HCT116 (cell line): Measurements from ENCODE around the gene MRPL30. TPM values are rescaled to one million over a fixed set of nuclear protein-coding genes. Genes with fewer than 3 reads are reported as not detected.
A peak's percentile ranks its signal among the peaks of the same experiment; 100 is the strongest.

Experiments used
- ATAC-seq: fragments of 200-7000 bp; cut with Tn5 transposase; 2 replicates; pipeline ENCODE4 v1.9.1; 2020; ENCODE audit warnings: mild to moderate bottlenecking, moderate library complexity
- BruUV-seq: library from RNA; stranded (reverse); fragments of 400-500 nt; replicated peaks from 2 replicates; lab custom pipeline; 2021; lab: Mats Ljungman, UMichigan
- CTCF ChIA-PET: fragments of 300-600 bp; sonication (Branson Sonifier 250); formaldehyde crosslinking; loops from one replicate; lab custom pipeline; 2021; ENCODE audit warnings: antibody characterized with exemption; lab: Charles Lee
- POLR2A ChIA-PET: fragments of 300-600, 350-600 bp; sonication (Branson Sonifier 250); formaldehyde crosslinking; loops from one replicate; lab custom pipeline; 2021; ENCODE audit warnings: antibody characterized with exemption; lab: Charles Lee
- RAD21 ChIA-PET, 2 experiments: fragments of 300-600 bp; sonication (Branson Sonifier 250); formaldehyde crosslinking; loops; one replicate each; lab custom pipeline; 2023; ENCODE audit warnings: low total read pairs in 2 of 2; ENCODE audit not compliant: uncharacterized antibody in 2 of 2, unreplicated experiment in 2 of 2, low non-redundant PET in 1 of 2; lab: Charles Lee
- DNase-seq: peaks from one replicate; pipeline ENCODE4 v3.0.0-alpha.2; 2010; ENCODE audit warnings: low read depth, low spot score
- H2AFZ ChIP-seq: fragments of 200-600 bp; shearing (Covaris generic), sonication (generic); 2 replicates; pipeline ENCODE4 v1.6.1; 2017; ENCODE audit warnings: low read depth, mixed run types, mixed read lengths, antibody characterized with exemption, low read length; ENCODE audit not compliant: poor library complexity, severe bottlenecking
- H3K27ac ChIP-seq: 2 replicates; pipeline ENCODE4 v1.5.1; 2012; ENCODE audit warnings: low read depth, low read length
- H3K27me3 ChIP-seq: fragments of 200-600 bp; sonication (generic); 2 replicates; pipeline ENCODE4 v1.6.1; 2016; ENCODE audit warnings: mixed run types, low read length, mixed read lengths; ENCODE audit not compliant: insufficient read depth
- H3K36me3 ChIP-seq, 2 experiments: fragments of 200-500 bp in 1 of 2; fragments of 200-600 bp in 1 of 2; sonication (Bioruptor generic) in 1 of 2; sonication (generic) in 1 of 2; 2 replicates each; pipeline versions ENCODE4 v1.5.1 to v1.6.1; 2014 to 2016; ENCODE audit warnings: low read length in 2 of 2, inconsistent platforms in 1 of 2, mixed read lengths in 1 of 2, mixed run types in 1 of 2; ENCODE audit not compliant: insufficient read depth in 2 of 2, control insufficient read depth in 1 of 2
- H3K4me1 ChIP-seq, 2 experiments: fragments of 200-600 bp in 1 of 2; sonication (generic) in 1 of 2; 2 replicates each; pipeline versions ENCODE4 v1.5.1 to v1.6.1; 2012 to 2017; ENCODE audit warnings: low read length in 2 of 2, inconsistent platforms in 1 of 2, mild to moderate bottlenecking in 1 of 2, mixed read lengths in 1 of 2, mixed run types in 1 of 2, moderate library complexity in 1 of 2; ENCODE audit not compliant: insufficient read depth in 2 of 2, control insufficient read depth in 1 of 2
- H3K4me2 ChIP-seq: fragments of 200-600 bp; sonication (generic); 2 replicates; pipeline ENCODE4 v1.6.1; 2017; ENCODE audit warnings: mixed run types, low read length, mixed read lengths
- H3K4me3 ChIP-seq, 2 experiments: fragments of 200-600 bp in 1 of 2; sonication (generic) in 1 of 2; replicated peaks in 1 of 2; 2 replicates each; pipeline ENCODE4 v1.5.1; 2011 to 2016; ENCODE audit warnings: low read length in 2 of 2, control low read depth in 1 of 2, low read depth in 1 of 2, mild to moderate bottlenecking in 1 of 2, mixed read lengths in 1 of 2, mixed run types in 1 of 2
- H3K79me2 ChIP-seq: fragments of 200-600 bp; sonication (generic); 2 replicates; pipeline ENCODE4 v1.6.1; 2017; ENCODE audit warnings: mild to moderate bottlenecking, mixed run types, low read length, moderate library complexity, mixed read lengths; ENCODE audit not compliant: insufficient read depth
- H3K9ac ChIP-seq: fragments of 200-600 bp; sonication (generic); 2 replicates; pipeline ENCODE4 v1.6.1; 2016; ENCODE audit warnings: low read length, mixed read lengths
- H3K9me2 ChIP-seq: fragments of 200-600 bp; sonication (generic), shearing (Covaris generic); 2 replicates; pipeline ENCODE4 v1.6.1; 2017; ENCODE audit warnings: mixed run types, mild to moderate bottlenecking, moderate library complexity; ENCODE audit not compliant: insufficient read depth
- H3K9me3 ChIP-seq, 2 experiments: fragments of 200-500 bp in 1 of 2; fragments of 200-600 bp in 1 of 2; sonication (Bioruptor generic) in 1 of 2; sonication (generic) in 1 of 2; 2 replicates each; pipeline ENCODE4 v1.6.1; 2014 to 2017; ENCODE audit warnings: low read length in 2 of 2, mixed read lengths in 2 of 2, inconsistent platforms in 1 of 2, low read depth in 1 of 2, mild to moderate bottlenecking in 1 of 2, mixed run types in 1 of 2, moderate library complexity in 1 of 2; ENCODE audit not compliant: control insufficient read depth in 1 of 2, insufficient read depth in 1 of 2
- H4K20me1 ChIP-seq: fragments of 200-600 bp; sonication (generic), shearing (Covaris generic); 2 replicates; pipeline ENCODE4 v1.6.1; 2017; ENCODE audit warnings: mixed run types, mild to moderate bottlenecking, moderate library complexity; ENCODE audit not compliant: insufficient read depth
- CEBPB ChIP-seq: IDR thresholded peaks from 2 replicates; pipeline ENCODE4 v1.6.1; 2012; ENCODE audit warnings: low read depth
- EGR1 ChIP-seq: IDR thresholded peaks from 2 replicates; pipeline ENCODE4 v1.6.1; 2012; ENCODE audit warnings: low read depth
- ELF1 ChIP-seq: IDR thresholded peaks from 2 replicates; pipeline ENCODE4 v1.6.1; 2012; ENCODE audit warnings: low read depth, borderline replicate concordance
- EZH2 ChIP-seq: fragments of 200-600 bp; sonication (generic); IDR thresholded peaks from 2 replicates; pipeline ENCODE4 v1.6.1; 2017; ENCODE audit warnings: antibody characterized with exemption, mixed run types
- FOSL1 ChIP-seq: IDR thresholded peaks from 2 replicates; pipeline ENCODE4 v1.6.1; 2012; ENCODE audit warnings: low read depth
- MAX ChIP-seq: IDR thresholded peaks from 2 replicates; pipeline ENCODE4 v1.6.1; 2012
- POLR2A ChIP-seq: IDR thresholded peaks from 2 replicates; pipeline ENCODE4 v1.7.0; 2011; ENCODE audit warnings: borderline replicate concordance; ENCODE audit not compliant: insufficient read depth, insufficient read length; ENCODE audit errors: extremely low read depth
- POLR2AphosphoS5 ChIP-seq: IDR thresholded peaks from 2 replicates; pipeline ENCODE4 v1.6.1; 2011; ENCODE audit warnings: mild to moderate bottlenecking, low read depth, low read length, moderate library complexity
- SIN3A ChIP-seq: IDR thresholded peaks from 2 replicates; pipeline ENCODE4 v1.6.1; 2012; ENCODE audit warnings: low read depth
- SP1 ChIP-seq: IDR thresholded peaks from 2 replicates; pipeline ENCODE4 v1.6.1; 2012; ENCODE audit warnings: low read depth
- TCF7L2 ChIP-seq: IDR thresholded peaks from 2 replicates; pipeline ENCODE4 v1.7.0; 2011; ENCODE audit warnings: borderline replicate concordance, inconsistent platforms; ENCODE audit not compliant: insufficient read depth, insufficient read length; ENCODE audit errors: extremely low read depth
- ZBTB33 ChIP-seq: IDR thresholded peaks from 2 replicates; pipeline ENCODE4 v1.6.1; 2011; ENCODE audit warnings: mild to moderate bottlenecking, low read length, moderate library complexity; ENCODE audit not compliant: insufficient replicate concordance; ENCODE audit errors: extremely low read depth
- ZFX ChIP-seq: fragments of 450-650 bp; IDR thresholded peaks from 2 replicates; pipeline ENCODE4 v1.6.1; 2017
- intact Hi-C: fragments of 100-400 bp; cut with micrococcal nuclease; formaldehyde crosslinking; loops from 2 replicates; pipeline ENCODE4 v1.10.0; 2022
- total RNA-seq: library from RNA; stranded (reverse); gene quantifications from one replicate; pipeline ENCODE4 v1.2.1, GENCODE V29; 2021; ENCODE audit not compliant: unreplicated experiment

MRPL30 gene
- total RNA-seq, 1 experiment from 2014 or later = 38.1 TPM

GRCh38 chr2:99141110-99142108, 39.6 kb upstream of the MRPL30 start, which contains the start of gene C2orf15:
Gene C2orf15 (plus strand): TSS chr2:99141707. CDS start chr2:99150559, 8,852 bp downstream.
- ChIA-PET CTCF (interaction anchor here (2.1 kb wide), 1 partner anchor 492 kb away, joined by 9 read pairs; no protein-coding TSS in a partner anchor), RAD21 (no interaction called here), POLR2A (interaction anchor here (1.4 to 2.2 kb wide), 4 partner anchors 13 to 195 kb away, joined by 5 to 9 read pairs (median 6); partner anchors contain the start of genes EIF5B, LIPT1, MITD1 and MRPL30)
- Histone ChIP-seq H3K4me3 (peak within 1 kb of the TSS; percentile 60 to 75), H3K4me2 (peak within 1 kb of the TSS; percentile 92), H3K79me2 (no peaks in the 10 kb centered on the region), H3K9me2 (no peaks in the 10 kb centered on the region), H3K27me3 (no peaks in the 10 kb centered on the region)
- BruUV-seq = TSS peak; percentile 51
- intact Hi-C loops = no loop called here
- DNase-seq (peak; percentile 87), ATAC-seq (peak; percentile 93)
- TF ChIP-seq SIN3A = peak; percentile 10; the same call in 1 of the 2 replicates
- TF ChIP-seq ZBTB33 = peak; percentile 71
- no peak for TF ChIP-seq EZH2
- peak; percentile 59 for TF ChIP-seq TCF7L2
- no peak for TF ChIP-seq ELF1
- TF ChIP-seq POLR2AphosphoS5 = peak; percentile 98
- no peak for TF ChIP-seq FOSL1
- TF ChIP-seq MAX = peak; percentile 44; the same call in 1 of the 2 replicates
- peak; percentile 40; the same call in 1 of the 2 replicates for TF ChIP-seq SP1
- TF ChIP-seq POLR2A = peak; percentile 48
- peak; percentile 99 for TF ChIP-seq EGR1
- no peak for TF ChIP-seq CEBPB
- TF ChIP-seq ZFX = no peak
- TF ChIP-seq, all 23 proteins: peak for 8
- H3K9ac ChIP-seq = peak within 1 kb of the TSS; percentile 71
- H4K20me1 ChIP-seq = no peaks in the 10 kb centered on the region
- H3K36me3 ChIP-seq = no peaks in the 10 kb centered on the region
- peak within 1 kb of the TSS; percentile 87 for H3K27ac ChIP-seq
- peaks cover 10 to 27% of the 10 kb centered on the region in 2 experiments for H3K4me1 ChIP-seq
- no peaks in the 10 kb centered on the region for H3K9me3 ChIP-seq
- peak within 1 kb of the TSS; percentile 74 for H2AFZ ChIP-seq
